Measurements from ENCODE around the gene COPZ1.

The COPZ1 gene

DNA sequence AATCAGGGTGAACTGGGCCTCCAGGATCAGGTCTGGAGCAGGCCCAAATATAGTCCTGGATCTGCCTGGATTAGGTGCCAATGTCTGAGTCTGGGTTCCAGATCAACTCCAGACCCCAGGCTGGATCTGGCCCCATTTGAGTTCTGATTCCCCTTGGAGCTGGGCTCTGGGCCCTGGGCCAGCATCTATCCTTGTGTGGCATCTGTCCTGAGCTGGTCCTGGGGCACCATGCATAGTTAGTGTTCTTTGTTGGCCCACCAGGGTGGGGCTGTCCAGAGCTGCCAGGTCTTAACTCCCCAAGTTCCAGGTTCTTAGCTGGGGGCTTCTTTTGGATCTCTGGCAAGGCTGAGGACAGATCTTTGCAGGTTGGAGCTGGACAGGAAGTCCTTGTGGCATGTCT lies 70.6 kb downstream of the COPZ1 start (continued):
- TF ChIP-seq, protein P1, sequence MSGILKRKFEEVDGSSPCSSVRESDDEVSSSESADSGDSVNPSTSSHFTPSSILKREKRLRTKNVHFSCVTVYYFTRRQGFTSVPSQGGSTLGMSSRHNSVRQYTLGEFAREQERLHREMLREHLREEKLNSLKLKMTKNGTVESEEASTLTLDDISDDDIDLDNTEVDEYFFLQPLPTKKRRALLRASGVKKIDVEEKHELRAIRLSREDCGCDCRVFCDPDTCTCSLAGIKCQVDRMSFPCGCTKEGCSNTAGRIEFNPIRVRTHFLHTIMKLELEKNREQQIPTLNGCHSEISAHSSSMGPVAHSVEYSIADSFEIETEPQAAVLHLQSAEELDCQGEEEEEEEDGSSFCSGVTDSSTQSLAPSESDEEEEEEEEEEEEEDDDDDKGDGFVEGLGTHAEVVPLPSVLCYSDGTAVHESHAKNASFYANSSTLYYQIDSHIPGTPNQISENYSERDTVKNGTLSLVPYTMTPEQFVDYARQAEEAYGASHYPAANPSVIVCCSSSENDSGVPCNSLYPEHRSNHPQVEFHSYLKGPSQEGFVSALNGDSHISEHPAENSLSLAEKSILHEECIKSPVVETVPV (CRISPR knock-in tag; IDR thresholded peaks at IDR 0.05): no peak
- no peak for TF ChIP-seq ZNF70 (CRISPR knock-in tag; IDR thresholded peaks at IDR 0.05)
- no peak for TF ChIP-seq BACH2 (CRISPR knock-in tag; IDR thresholded peaks at IDR 0.05; ENCODE audit: borderline replicate concordance)
- TF ChIP-seq RARB (CRISPR knock-in tag; IDR thresholded peaks at IDR 0.05): no peak
- no peak for TF ChIP-seq ZFP3 (CRISPR knock-in tag; IDR thresholded peaks at IDR 0.05)
- TF ChIP-seq ZFP30 (CRISPR knock-in tag; IDR thresholded peaks at IDR 0.05): no peak

DNA sequence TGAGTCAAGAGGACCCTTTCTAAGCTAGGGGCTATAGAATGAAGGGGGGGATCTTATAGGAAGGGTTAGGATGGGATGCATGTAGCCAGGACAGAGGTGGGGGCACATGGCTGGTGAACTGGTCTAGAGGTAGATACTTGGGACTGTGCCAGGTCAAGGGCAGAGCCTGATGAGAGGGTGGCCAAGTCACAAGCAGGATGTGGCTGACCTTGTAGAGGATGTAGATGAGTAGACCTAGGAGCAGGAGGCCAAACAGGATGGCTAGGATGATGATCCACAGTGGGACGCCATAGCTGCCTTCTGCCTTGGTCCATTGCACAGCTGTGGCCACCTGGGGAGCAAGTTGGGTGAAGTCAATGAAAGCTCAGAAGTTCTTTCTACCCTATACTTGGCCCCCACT lies 72.2 kb downstream of the COPZ1 start:
- no peak for ATAC-seq
- TF ChIP-seq GLIS3 (CRISPR knock-in tag; IDR thresholded peaks at IDR 0.05) (no peak), ESRRG (CRISPR knock-in tag; IDR thresholded peaks at IDR 0.05) (no peak), TCF4 (CRISPR knock-in tag; IDR thresholded peaks at IDR 0.05; ENCODE audit: borderline replicate concordance) (no peak), CSDC2 (CRISPR knock-in tag; IDR thresholded peaks at IDR 0.05) (no peak), ZNF70 (CRISPR knock-in tag; IDR thresholded peaks at IDR 0.05) (no peak)
- TF ChIP-seq, protein P2, sequence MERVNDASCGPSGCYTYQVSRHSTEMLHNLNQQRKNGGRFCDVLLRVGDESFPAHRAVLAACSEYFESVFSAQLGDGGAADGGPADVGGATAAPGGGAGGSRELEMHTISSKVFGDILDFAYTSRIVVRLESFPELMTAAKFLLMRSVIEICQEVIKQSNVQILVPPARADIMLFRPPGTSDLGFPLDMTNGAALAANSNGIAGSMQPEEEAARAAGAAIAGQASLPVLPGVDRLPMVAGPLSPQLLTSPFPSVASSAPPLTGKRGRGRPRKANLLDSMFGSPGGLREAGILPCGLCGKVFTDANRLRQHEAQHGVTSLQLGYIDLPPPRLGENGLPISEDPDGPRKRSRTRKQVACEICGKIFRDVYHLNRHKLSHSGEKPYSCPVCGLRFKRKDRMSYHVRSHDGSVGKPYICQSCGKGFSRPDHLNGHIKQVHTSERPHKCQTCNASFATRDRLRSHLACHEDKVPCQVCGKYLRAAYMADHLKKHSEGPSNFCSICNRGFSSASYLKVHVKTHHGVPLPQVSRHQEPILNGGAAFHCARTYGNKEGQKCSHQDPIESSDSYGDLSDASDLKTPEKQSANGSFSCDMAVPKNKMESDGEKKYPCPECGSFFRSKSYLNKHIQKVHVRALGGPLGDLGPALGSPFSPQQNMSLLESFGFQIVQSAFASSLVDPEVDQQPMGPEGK (CRISPR knock-in tag; IDR thresholded peaks at IDR 0.05; ENCODE audit: borderline replicate concordance): no peak

DNA sequence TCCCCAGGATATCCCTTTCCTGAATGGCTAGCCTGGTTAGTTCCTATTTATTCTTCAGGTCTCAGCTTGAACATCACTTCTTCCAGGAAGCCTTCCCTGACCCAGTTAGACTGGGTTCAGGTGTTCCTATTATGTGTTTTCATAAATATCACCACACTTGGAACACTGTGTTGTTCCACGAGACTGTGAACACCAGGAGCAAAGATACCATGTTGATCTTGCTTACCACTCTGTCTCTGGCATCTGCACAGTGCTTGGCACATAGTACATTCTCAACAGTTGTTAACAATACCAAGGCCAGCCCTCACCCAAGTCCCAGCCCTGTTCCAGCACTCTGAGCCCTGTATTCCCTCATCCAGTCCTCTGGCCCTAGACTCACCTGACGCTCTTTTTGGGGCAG lies 73.3 kb downstream of the COPZ1 start:
- no peak for TF ChIP-seq ISL1 (CRISPR knock-in tag; IDR thresholded peaks at IDR 0.05)
- TF ChIP-seq ZC3H10 (CRISPR knock-in tag; IDR thresholded peaks at IDR 0.05): no peak
- TF ChIP-seq, protein P3, sequence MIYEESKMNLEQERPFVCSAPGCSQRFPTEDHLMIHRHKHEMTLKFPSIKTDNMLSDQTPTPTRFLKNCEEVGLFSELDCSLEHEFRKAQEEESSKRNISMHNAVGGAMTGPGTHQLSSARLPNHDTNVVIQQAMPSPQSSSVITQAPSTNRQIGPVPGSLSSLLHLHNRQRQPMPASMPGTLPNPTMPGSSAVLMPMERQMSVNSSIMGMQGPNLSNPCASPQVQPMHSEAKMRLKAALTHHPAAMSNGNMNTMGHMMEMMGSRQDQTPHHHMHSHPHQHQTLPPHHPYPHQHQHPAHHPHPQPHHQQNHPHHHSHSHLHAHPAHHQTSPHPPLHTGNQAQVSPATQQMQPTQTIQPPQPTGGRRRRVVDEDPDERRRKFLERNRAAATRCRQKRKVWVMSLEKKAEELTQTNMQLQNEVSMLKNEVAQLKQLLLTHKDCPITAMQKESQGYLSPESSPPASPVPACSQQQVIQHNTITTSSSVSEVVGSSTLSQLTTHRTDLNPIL (CRISPR knock-in tag; IDR thresholded peaks at IDR 0.05; ENCODE audit: low read depth): no peak
- TF ChIP-seq BACH2 (CRISPR knock-in tag; IDR thresholded peaks at IDR 0.05; ENCODE audit: borderline replicate concordance): no peak
- no peak for TF ChIP-seq ZNF565 (CRISPR knock-in tag; conservative IDR thresholded peaks at IDR 0.05; ENCODE audit: low read depth)
- TF ChIP-seq, protein P4, sequence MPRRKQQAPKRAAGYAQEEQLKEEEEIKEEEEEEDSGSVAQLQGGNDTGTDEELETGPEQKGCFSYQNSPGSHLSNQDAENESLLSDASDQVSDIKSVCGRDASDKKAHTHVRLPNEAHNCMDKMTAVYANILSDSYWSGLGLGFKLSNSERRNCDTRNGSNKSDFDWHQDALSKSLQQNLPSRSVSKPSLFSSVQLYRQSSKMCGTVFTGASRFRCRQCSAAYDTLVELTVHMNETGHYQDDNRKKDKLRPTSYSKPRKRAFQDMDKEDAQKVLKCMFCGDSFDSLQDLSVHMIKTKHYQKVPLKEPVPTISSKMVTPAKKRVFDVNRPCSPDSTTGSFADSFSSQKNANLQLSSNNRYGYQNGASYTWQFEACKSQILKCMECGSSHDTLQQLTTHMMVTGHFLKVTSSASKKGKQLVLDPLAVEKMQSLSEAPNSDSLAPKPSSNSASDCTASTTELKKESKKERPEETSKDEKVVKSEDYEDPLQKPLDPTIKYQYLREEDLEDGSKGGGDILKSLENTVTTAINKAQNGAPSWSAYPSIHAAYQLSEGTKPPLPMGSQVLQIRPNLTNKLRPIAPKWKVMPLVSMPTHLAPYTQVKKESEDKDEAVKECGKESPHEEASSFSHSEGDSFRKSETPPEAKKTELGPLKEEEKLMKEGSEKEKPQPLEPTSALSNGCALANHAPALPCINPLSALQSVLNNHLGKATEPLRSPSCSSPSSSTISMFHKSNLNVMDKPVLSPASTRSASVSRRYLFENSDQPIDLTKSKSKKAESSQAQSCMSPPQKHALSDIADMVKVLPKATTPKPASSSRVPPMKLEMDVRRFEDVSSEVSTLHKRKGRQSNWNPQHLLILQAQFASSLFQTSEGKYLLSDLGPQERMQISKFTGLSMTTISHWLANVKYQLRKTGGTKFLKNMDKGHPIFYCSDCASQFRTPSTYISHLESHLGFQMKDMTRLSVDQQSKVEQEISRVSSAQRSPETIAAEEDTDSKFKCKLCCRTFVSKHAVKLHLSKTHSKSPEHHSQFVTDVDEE (CRISPR knock-in tag; IDR thresholded peaks at IDR 0.05): no peak
- TF ChIP-seq, protein P5, sequence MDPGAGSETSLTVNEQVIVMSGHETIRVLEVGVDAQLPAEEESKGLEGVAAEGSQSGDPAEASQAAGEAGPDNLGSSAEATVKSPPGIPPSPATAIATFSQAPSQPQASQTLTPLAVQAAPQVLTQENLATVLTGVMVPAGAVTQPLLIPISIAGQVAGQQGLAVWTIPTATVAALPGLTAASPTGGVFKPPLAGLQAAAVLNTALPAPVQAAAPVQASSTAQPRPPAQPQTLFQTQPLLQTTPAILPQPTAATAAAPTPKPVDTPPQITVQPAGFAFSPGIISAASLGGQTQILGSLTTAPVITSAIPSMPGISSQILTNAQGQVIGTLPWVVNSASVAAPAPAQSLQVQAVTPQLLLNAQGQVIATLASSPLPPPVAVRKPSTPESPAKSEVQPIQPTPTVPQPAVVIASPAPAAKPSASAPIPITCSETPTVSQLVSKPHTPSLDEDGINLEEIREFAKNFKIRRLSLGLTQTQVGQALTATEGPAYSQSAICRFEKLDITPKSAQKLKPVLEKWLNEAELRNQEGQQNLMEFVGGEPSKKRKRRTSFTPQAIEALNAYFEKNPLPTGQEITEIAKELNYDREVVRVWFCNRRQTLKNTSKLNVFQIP (CRISPR knock-in tag; IDR thresholded peaks at IDR 0.05; ENCODE audit: borderline replicate concordance, low read depth): no peak
- TF ChIP-seq GLIS3 (CRISPR knock-in tag; IDR thresholded peaks at IDR 0.05): no peak
- TF ChIP-seq TOX (CRISPR knock-in tag; IDR thresholded peaks at IDR 0.05; ENCODE audit: borderline replicate concordance): no peak
- TF ChIP-seq TCF4 (CRISPR knock-in tag; IDR thresholded peaks at IDR 0.05; ENCODE audit: borderline replicate concordance): no peak
- TF ChIP-seq, protein P1 (CRISPR knock-in tag; IDR thresholded peaks at IDR 0.05): no peak
- no peak for ATAC-seq

Measured in SK-N-SH treated with all-trans-retinoic acid at 6 μM for 48 hours (cell line).